ENCODE data around the gene AHCYL2.

Gene AHCYL2

DNA sequence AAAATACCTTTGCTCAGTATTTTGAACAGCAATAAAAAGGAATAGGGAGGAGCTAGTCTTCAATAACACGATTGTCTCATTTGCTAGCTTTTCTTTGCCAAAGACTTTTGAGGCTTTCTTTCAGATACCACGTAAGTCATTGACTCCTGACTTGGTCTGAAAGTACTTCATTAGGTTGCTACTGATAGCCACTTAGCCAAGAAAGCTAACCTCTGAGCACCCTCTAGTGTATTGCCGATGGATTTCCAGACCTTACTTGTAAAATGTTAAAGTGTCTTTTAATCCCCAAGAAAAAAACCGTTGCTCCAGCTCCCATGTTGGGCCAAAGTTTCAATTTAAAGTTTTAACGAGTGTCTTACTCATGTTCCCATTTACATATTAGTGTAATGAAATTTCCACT lies 146.0 kb downstream of the AHCYL2 start:
- peak; percentile 57 for DNase-seq (ENCODE audit: low read depth)
- H3K4me3 ChIP-seq (ENCODE audit: low read depth, low read length), result no peak overlapping the region
- TF ChIP-seq MYC (IDR thresholded peaks at IDR 0.05; ENCODE audit: low read depth, low read length) (no peak), MAX (IDR thresholded peaks at IDR 0.05; ENCODE audit: low read depth, low read length) (no peak), POLR2A (IDR thresholded peaks at IDR 0.05; ENCODE audit: extremely low read depth, insufficient read length) (no peak), CTCF (IDR thresholded peaks at IDR 0.05; ENCODE audit: low read depth, low read length) (no peak)

DNA sequence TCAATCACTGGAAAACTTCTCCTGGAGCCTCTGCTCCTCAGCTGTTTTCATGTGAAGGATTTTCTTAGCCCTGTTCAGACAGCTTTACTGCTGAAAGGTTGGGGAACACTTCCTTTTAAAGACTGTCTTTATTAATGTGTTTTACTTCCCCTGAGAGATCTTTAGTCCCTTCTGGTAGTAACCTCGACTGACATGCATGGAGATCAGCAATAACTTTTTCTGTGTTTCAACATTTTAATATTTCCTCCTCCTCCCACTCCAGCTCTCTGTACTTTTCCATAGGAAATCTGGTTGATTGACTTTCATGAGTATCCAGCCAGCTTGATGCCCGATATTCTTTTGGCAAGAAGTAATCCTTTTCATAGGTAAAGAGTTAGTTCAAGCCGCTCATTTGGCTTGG lies 146.7 kb downstream of the AHCYL2 start:
- no peak for TF ChIP-seq MAX (IDR thresholded peaks at IDR 0.05; ENCODE audit: low read depth, low read length)
- no peak for TF ChIP-seq MYC (IDR thresholded peaks at IDR 0.05; ENCODE audit: low read depth, low read length)
- TF ChIP-seq POLR2A (IDR thresholded peaks at IDR 0.05; ENCODE audit: extremely low read depth, insufficient read length), result no peak
- no peak overlapping the region for H3K4me3 ChIP-seq (ENCODE audit: low read depth, low read length)
- peak; percentile 46 for DNase-seq (ENCODE audit: low read depth)

GRCh38 chr7:129373651-129374428 lies 149.0 kb downstream of the AHCYL2 start:
- no peak for DNase-seq (ENCODE audit: low read depth)
- TF ChIP-seq MAX (IDR thresholded peaks at IDR 0.05; ENCODE audit: low read depth, low read length), result no peak
- no peak for TF ChIP-seq CTCF (IDR thresholded peaks at IDR 0.05; ENCODE audit: low read depth, low read length)
- TF ChIP-seq POLR2A (IDR thresholded peaks at IDR 0.05; ENCODE audit: extremely low read depth, insufficient read length), result no peak
- no peak overlapping the region for H3K4me3 ChIP-seq (ENCODE audit: low read depth, low read length)

DNA sequence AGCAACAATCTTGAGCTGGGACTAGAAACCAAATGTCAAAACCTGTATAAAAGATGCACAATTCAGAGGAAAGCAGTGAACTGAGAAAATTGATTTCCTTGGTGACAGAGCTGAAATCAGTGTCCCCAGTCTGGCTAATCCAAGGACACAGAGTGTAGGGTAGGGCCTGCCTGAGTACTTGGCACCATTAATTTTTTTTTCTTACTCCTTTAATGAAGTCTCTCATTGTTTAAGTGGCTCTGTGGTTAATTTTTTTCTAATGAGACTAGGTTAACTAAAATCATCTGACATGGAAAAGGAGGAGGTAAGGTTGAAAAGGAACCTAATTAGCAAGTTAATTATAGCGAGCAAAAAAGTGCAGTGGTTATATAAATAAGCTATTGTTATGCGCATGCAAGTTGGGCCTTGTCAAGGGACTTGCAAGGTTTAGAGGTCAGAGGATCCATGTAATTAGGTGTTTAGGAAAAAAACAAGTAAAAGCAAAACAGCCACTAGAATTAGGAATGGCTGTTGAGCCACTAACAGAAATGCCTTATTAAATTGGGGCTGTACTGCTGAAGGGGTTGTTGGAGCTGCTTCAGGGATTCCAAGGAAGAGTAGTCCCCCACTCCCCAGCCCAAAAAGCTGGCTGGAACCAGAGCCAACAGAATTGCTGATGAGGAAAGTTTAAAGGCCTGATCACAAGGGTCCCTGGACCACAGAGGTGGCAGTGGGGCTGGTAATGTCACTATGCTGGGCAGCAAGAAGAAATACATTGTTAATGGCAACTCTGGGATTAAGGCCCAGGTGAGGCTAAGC lies 150.5 kb downstream of the AHCYL2 start:
- H3K4me3 ChIP-seq (ENCODE audit: low read depth, low read length), result no peak overlapping the region
- TF ChIP-seq MAX (IDR thresholded peaks at IDR 0.05; ENCODE audit: low read depth, low read length), result no peak
- TF ChIP-seq CTCF (IDR thresholded peaks at IDR 0.05; ENCODE audit: low read depth, low read length), result no peak
- TF ChIP-seq MYC (IDR thresholded peaks at IDR 0.05; ENCODE audit: low read depth, low read length), result no peak
- no peak for TF ChIP-seq POLR2A (IDR thresholded peaks at IDR 0.05; ENCODE audit: extremely low read depth, insufficient read length)
- DNase-seq (ENCODE audit: low read depth), result no peak

GRCh38 chr7:129376076-129376777 lies 151.4 kb downstream of the AHCYL2 start:
- no peak overlapping the region for H3K4me3 ChIP-seq (ENCODE audit: low read depth, low read length)
- DNase-seq (ENCODE audit: low read depth), result peak; percentile 83
- TF ChIP-seq POLR2A (IDR thresholded peaks at IDR 0.05; ENCODE audit: extremely low read depth, insufficient read length) (no peak), MYC (IDR thresholded peaks at IDR 0.05; ENCODE audit: low read depth, low read length) (peak; percentile 73), MAX (IDR thresholded peaks at IDR 0.05; ENCODE audit: low read depth, low read length) (peak; percentile 70), CTCF (IDR thresholded peaks at IDR 0.05; ENCODE audit: low read depth, low read length) (peak; percentile 92)

Data from NB4 (cell line).